Caco-2 (cell line): Measurements from ENCODE around the gene LURAP1L. TPM values are rescaled to one million over a fixed set of nuclear protein-coding genes. Genes with fewer than 3 reads are reported as not detected.

Experiments used
- BruUV-seq: library from RNA; stranded (reverse); fragments of 400-500 nt; replicated peaks from 2 replicates; lab custom pipeline; 2021; lab: Mats Ljungman, UMichigan
- CTCF ChIA-PET: fragments of 300-600 bp; sonication (Branson Sonifier 250); formaldehyde crosslinking; loops from one replicate; lab custom pipeline; 2022; ENCODE audit warnings: antibody characterized with exemption; lab: Charles Lee
- POLR2A ChIA-PET: fragments of 300-600 bp; sonication (Branson Sonifier 250); formaldehyde crosslinking; loops from one replicate; lab custom pipeline; 2022; ENCODE audit warnings: antibody characterized with exemption; lab: Charles Lee
- DNase-seq, 2 experiments: peaks; one replicate each; pipeline versions ENCODE4 v3.0.0 to v3.0.0-alpha.2; 2020 to 2022
- H3K27me3 ChIP-seq: replicated peaks from 2 replicates; pipeline ENCODE4 v1.6.0; 2011; ENCODE audit warnings: low read length; ENCODE audit not compliant: control insufficient read depth, insufficient read depth
- H3K36me3 ChIP-seq: 2 replicates; pipeline ENCODE4 v1.5.1; 2011; ENCODE audit warnings: low read length; ENCODE audit not compliant: control insufficient read depth, insufficient read depth
- H3K4me1 ChIP-seq: fragments of 250-450 bp; sonication (Bioruptor Pico); 2 replicates; pipeline ENCODE4 v1.5.1; 2020; ENCODE audit warnings: mild to moderate bottlenecking
- H3K4me3 ChIP-seq: 2 replicates; pipeline ENCODE4 v1.5.1; 2011; ENCODE audit warnings: low read depth, mild to moderate bottlenecking, control low read depth, low read length
- H3K9me3 ChIP-seq: fragments of 250-450 bp; sonication (Bioruptor Pico); 2 replicates; pipeline ENCODE4 v1.5.1; 2020; ENCODE audit warnings: mild to moderate bottlenecking, moderate library complexity
- H3K27ac Mint-ChIP-seq: one replicate; pipeline ENCODE4 v1.8.0; 2022; ENCODE audit warnings: mixed read lengths; ENCODE audit not compliant: unreplicated experiment
- H3K27me3 Mint-ChIP-seq: one replicate; pipeline ENCODE4 v1.8.0; 2022; ENCODE audit warnings: mixed read lengths; ENCODE audit not compliant: insufficient read depth, unreplicated experiment
- H3K36me3 Mint-ChIP-seq: one replicate; pipeline ENCODE4 v1.8.0; 2022; ENCODE audit warnings: mild to moderate bottlenecking, mixed read lengths; ENCODE audit not compliant: insufficient read depth, unreplicated experiment
- H3K4me1 Mint-ChIP-seq: one replicate; pipeline ENCODE4 v1.8.0; 2022; ENCODE audit warnings: low read depth, mixed read lengths; ENCODE audit not compliant: unreplicated experiment
- H3K4me3 Mint-ChIP-seq: one replicate; pipeline ENCODE4 v1.8.0; 2022; ENCODE audit warnings: mild to moderate bottlenecking, moderate library complexity, mixed read lengths; ENCODE audit not compliant: unreplicated experiment
- H3K9me3 Mint-ChIP-seq: one replicate; pipeline ENCODE4 v1.8.0; 2022; ENCODE audit warnings: mixed read lengths; ENCODE audit not compliant: unreplicated experiment
- intact Hi-C: fragments of 100-400 bp; cut with micrococcal nuclease; formaldehyde crosslinking; loops from one replicate; pipeline ENCODE4 v1.10.0; 2022; ENCODE audit not compliant: unreplicated experiment
- total RNA-seq: library from RNA; stranded (reverse); gene quantifications from 2 replicates; pipeline ENCODE4 v1.2.3, GENCODE V29; 2022
- TF ChIP-seq, protein P1 (sequence below), 2 experiments: fragments of 200-600 bp in 1 of 2; IDR thresholded peaks; 1 replicate in 1 of 2; 2 replicates in 1 of 2; pipeline versions ENCODE4 v1.5.1 to v1.8.0; 2011 to 2022; ENCODE audit warnings: antibody characterized with exemption in 1 of 2, control low read depth in 1 of 2, inconsistent platforms in 1 of 2, low read depth in 1 of 2, low read length in 1 of 2, mild to moderate bottlenecking in 1 of 2, moderate library complexity in 1 of 2; ENCODE audit not compliant: insufficient read depth in 1 of 2, severe bottlenecking in 1 of 2, unreplicated experiment in 1 of 2

Gene LURAP1L
- total RNA-seq, 1 experiment from 2014 or later, result not detected

DNA sequence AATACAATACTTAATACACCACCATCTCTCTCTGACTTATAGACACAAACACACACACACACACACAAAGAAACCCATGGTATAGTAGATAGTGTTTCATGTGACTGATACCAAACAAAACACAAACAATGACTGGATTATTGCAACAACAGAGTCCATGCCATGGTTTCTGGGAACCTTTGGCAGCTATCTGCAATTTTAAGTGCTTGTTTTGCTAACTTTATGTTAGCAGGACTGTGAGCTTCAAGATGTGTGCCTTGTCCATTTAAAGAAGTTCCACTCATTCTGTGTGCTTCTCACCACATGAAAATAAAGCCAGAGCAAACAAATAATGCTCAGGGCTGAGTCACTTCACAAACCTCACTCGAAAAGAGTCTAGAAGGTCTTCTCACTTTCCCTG lies 15.1 kb upstream of the LURAP1L start:
- Mint-ChIP-seq H3K4me1 (peaks cover 6% of the 10 kb centered on the region), H3K4me3 (no peak overlapping the region), H3K27ac (no peak overlapping the region), H3K9me3 (no peaks in the 10 kb centered on the region), H3K36me3 (no peaks in the 10 kb centered on the region), H3K27me3 (no peaks in the 10 kb centered on the region)
- POLR2A ChIA-PET, result no interaction called here
- Histone ChIP-seq H3K9me3 (no peaks in the 10 kb centered on the region), H3K4me3 (no peak overlapping the region), H3K36me3 (no peaks in the 10 kb centered on the region), H3K27me3 (no peaks in the 10 kb centered on the region), H3K4me1 (no peaks in the 10 kb centered on the region)
- TF ChIP-seq, protein P1, sequence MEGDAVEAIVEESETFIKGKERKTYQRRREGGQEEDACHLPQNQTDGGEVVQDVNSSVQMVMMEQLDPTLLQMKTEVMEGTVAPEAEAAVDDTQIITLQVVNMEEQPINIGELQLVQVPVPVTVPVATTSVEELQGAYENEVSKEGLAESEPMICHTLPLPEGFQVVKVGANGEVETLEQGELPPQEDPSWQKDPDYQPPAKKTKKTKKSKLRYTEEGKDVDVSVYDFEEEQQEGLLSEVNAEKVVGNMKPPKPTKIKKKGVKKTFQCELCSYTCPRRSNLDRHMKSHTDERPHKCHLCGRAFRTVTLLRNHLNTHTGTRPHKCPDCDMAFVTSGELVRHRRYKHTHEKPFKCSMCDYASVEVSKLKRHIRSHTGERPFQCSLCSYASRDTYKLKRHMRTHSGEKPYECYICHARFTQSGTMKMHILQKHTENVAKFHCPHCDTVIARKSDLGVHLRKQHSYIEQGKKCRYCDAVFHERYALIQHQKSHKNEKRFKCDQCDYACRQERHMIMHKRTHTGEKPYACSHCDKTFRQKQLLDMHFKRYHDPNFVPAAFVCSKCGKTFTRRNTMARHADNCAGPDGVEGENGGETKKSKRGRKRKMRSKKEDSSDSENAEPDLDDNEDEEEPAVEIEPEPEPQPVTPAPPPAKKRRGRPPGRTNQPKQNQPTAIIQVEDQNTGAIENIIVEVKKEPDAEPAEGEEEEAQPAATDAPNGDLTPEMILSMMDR (IDR thresholded peaks at IDR 0.05; ENCODE audit: insufficient read depth in 1 of 2, low read depth in 1 of 2, low read length in 1 of 2, severe bottlenecking in 1 of 2, unreplicated experiment in 1 of 2), result no peak
- DNase-seq, result no peak
- intact Hi-C loops, result no loop called here
- CTCF ChIA-PET, result no interaction called here
- BruUV-seq, result no TSS peak

DNA sequence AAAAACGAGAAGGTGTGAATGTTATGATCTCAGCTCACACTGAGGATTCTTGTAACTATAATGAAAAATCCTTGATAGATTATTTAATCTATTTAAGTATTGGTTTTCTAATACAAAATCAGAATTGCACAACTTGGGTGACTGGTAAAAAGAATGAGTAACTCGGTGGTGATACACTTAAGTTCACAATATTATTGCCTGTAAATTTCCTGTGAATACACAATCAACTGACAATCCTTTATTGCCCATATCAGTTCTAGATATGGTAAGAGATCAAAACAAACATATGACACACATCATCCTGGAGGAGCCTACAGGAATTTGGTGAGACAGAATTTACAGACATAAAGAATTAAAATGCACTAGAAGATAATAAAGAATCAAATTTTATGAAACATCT lies 14.1 kb upstream of the LURAP1L start:
- Mint-ChIP-seq H3K4me1 (peaks cover 6% of the 10 kb centered on the region), H3K4me3 (no peak overlapping the region), H3K27ac (no peak overlapping the region), H3K36me3 (no peaks in the 10 kb centered on the region), H3K9me3 (no peaks in the 10 kb centered on the region), H3K27me3 (no peaks in the 10 kb centered on the region)
- ChIA-PET CTCF (no interaction called here), POLR2A (no interaction called here)
- intact Hi-C loops, result no loop called here
- Histone ChIP-seq H3K36me3 (no peaks in the 10 kb centered on the region), H3K4me3 (no peak overlapping the region), H3K9me3 (no peaks in the 10 kb centered on the region), H3K27me3 (no peaks in the 10 kb centered on the region), H3K4me1 (no peaks in the 10 kb centered on the region)
- no TSS peak for BruUV-seq
- TF ChIP-seq, protein P1 (IDR thresholded peaks at IDR 0.05; ENCODE audit: insufficient read depth in 1 of 2, low read depth in 1 of 2, low read length in 1 of 2, severe bottlenecking in 1 of 2, unreplicated experiment in 1 of 2), result no peak
- no peak for DNase-seq

DNA sequence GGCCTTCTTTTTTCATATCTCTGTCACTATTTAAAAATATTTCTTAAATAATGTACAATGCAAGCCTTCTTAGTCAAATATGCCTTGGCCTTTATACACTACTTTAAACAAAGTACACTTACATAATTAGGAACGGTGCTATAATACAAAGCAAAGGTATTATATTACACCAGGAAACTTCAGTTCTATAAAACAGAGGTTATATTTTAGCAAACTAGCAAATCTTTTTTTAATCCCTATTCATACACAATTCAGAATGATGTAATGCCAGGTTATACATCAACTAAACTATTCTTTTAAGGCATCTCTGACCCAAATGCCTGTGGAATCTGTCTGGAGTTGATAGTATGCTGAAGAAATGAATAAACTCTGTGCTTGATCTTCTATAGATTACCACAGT lies 10.7 kb upstream of the LURAP1L start:
- intact Hi-C loops, result no loop called here
- no peaks in the 10 kb centered on the region for H3K9me3 Mint-ChIP-seq
- DNase-seq, result no peak
- BruUV-seq, result no TSS peak
- no peaks in the 10 kb centered on the region for H3K36me3 ChIP-seq
- POLR2A ChIA-PET, result no interaction called here
- H3K4me1 ChIP-seq, result no peaks in the 10 kb centered on the region
- no peak overlapping the region for H3K27ac Mint-ChIP-seq
- peaks cover 6% of the 10 kb centered on the region for H3K4me1 Mint-ChIP-seq
- no peaks in the 10 kb centered on the region for H3K27me3 Mint-ChIP-seq
- H3K4me3 Mint-ChIP-seq, result no peak overlapping the region
- H3K9me3 ChIP-seq, result no peaks in the 10 kb centered on the region
- no peak overlapping the region for H3K4me3 ChIP-seq
- H3K27me3 ChIP-seq, result no peaks in the 10 kb centered on the region
- TF ChIP-seq, protein P1 (IDR thresholded peaks at IDR 0.05; ENCODE audit: insufficient read depth in 1 of 2, low read depth in 1 of 2, low read length in 1 of 2, severe bottlenecking in 1 of 2, unreplicated experiment in 1 of 2), result no peak
- CTCF ChIA-PET, result interaction anchor here (0.6 kb wide), 1 partner anchor 58 kb away, joined by 3 read pairs; no protein-coding TSS in a partner anchor
- H3K36me3 Mint-ChIP-seq, result no peaks in the 10 kb centered on the region
